ENCODE results near the gene HDGFL2.
"Not testable (repeated sequence)": the region's sequence is repeated elsewhere in the genome, so short reads cannot be mapped to it uniquely, and the experiment has no call there.

HDGFL2 gene

GRCh38 chr19:4516939-4517300, 44.8 kb downstream of the HDGFL2 start:
- no peak for DNase-seq (ENCODE audit: low read depth)

- no peak for DNase-seq (ENCODE audit: low read depth)
Measured at GRCh38 chr19:4517451-4518057, 45.5 kb downstream of the HDGFL2 start.

GRCh38 chr19:4518345-4519171, 46.5 kb downstream of the HDGFL2 start, which contains the start of gene PLIN4:
TSS of gene PLIN4 (minus strand) at chr19:4518486. CDS start at chr19:4518272, 214 bp downstream.
- no peak for DNase-seq (ENCODE audit: low read depth)

GRCh38 chr19:4519172-4519496, 47.0 kb downstream of the HDGFL2 start:
- DNase-seq (ENCODE audit: low read depth), result no peak

- DNase-seq (ENCODE audit: low read depth), result no peak
Measured at GRCh38 chr19:4519521-4520277, 47.6 kb downstream of the HDGFL2 start.

GRCh38 chr19:4521170-4521887, 49.2 kb downstream of the HDGFL2 start:
- no peak for DNase-seq (ENCODE audit: low read depth)

- DNase-seq (ENCODE audit: low read depth), result no peak
Measured at GRCh38 chr19:4521888-4522242, 49.8 kb downstream of the HDGFL2 start.

- no peak for DNase-seq (ENCODE audit: low read depth)
Measured at GRCh38 chr19:4522291-4523002, 50.4 kb downstream of the HDGFL2 start.

- no peak for DNase-seq (ENCODE audit: low read depth)
Measured at GRCh38 chr19:4523306-4524110, 51.4 kb downstream of the HDGFL2 start.

GRCh38 chr19:4524808-4525562, 52.9 kb downstream of the HDGFL2 start:
- DNase-seq (ENCODE audit: low read depth), result peak; percentile 53

GRCh38 chr19:4525563-4526002, 53.5 kb downstream of the HDGFL2 start:
- DNase-seq (ENCODE audit: low read depth), result no peak

- not testable (repeated sequence) for DNase-seq (ENCODE audit: low read depth)
Measured at GRCh38 chr19:4527377-4527776, 55.3 kb downstream of the HDGFL2 start.

GRCh38 chr19:4528843-4529242, 56.7 kb downstream of the HDGFL2 start:
- DNase-seq (ENCODE audit: low read depth), result no peak

- DNase-seq (ENCODE audit: low read depth), result no peak
Measured at GRCh38 chr19:4529924-4530522, 57.9 kb downstream of the HDGFL2 start.

- DNase-seq (ENCODE audit: low read depth), result no peak
Measured at GRCh38 chr19:4531562-4532165, 59.6 kb downstream of the HDGFL2 start.

GRCh38 chr19:4533334-4533733, 61.2 kb downstream of the HDGFL2 start:
- DNase-seq (ENCODE audit: low read depth), result no peak

GRCh38 chr19:4533835-4534424, 61.8 kb downstream of the HDGFL2 start:
- no peak for DNase-seq (ENCODE audit: low read depth)

- peak; percentile 19 for DNase-seq (ENCODE audit: low read depth)
Measured at GRCh38 chr19:4534836-4535658, 63.0 kb downstream of the HDGFL2 start, which contains the start of gene PLIN5. TSS of gene PLIN5 (minus strand) at chr19:4535224. CDS start at chr19:4534074, 1,150 bp downstream.
